OCI-LY7 (cell line): ENCODE measurements around the gene BCKDHB.

ENCODE experiments used
- CTCF ChIP-seq: fragments of 200-600 bp; sonication (generic); conservative IDR thresholded peaks from 2 replicates; pipeline ENCODE4 v1.5.1; 2014; ENCODE audit warnings: mild to moderate bottlenecking, antibody characterized with exemption, low read length, moderate library complexity, mixed read lengths
- EZH2phosphoT487 ChIP-seq: fragments of 200-600 bp; sonication (generic); IDR thresholded peaks from 2 replicates; pipeline ENCODE4 v1.6.1; 2018; ENCODE audit warnings: low read depth, borderline replicate concordance, mild to moderate bottlenecking, mixed run types, antibody characterized with exemption, low read length, moderate library complexity, mixed read lengths

DNA sequence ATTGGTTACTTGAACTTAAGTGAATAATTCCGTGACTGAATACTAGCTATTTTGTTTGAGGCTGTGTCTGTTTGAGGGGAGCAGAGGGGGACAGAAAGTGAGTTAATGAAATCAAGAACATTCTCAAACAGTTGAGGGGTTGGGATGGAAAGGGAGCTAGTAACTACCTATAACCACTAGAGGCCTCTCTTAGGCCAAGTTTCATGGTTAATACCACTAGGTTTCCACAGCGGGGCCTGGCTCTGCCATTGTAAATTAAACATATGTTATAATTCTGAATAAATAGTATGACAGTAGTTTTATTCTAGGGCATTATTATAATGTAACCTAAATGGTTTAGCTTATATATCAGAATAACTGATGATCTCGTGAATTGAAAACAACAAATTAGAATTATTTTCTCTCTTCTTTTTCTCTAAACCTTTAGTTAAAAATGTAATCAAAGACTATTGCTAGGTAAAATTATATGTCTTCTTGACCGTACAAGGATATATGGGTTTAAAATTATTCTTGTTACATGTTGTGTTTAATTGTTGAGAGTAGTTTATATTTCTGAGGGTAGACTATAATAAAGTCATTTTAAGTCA lies 108.1 kb downstream of the BCKDHB start:
- TF ChIP-seq CTCF (peak; percentile 84), EZH2phosphoT487 (no peak)
